ENCODE results near the gene LACRT. TPM values are rescaled to one million over a fixed set of nuclear protein-coding genes. Genes with fewer than 3 reads are reported as not detected.
"Not testable (repeated sequence)": the region's sequence is repeated elsewhere in the genome, so short reads cannot be mapped to it uniquely, and the experiment has no call there.

Gene LACRT
- total RNA-seq, 1 donor from 2014 or later: not detected

DNA sequence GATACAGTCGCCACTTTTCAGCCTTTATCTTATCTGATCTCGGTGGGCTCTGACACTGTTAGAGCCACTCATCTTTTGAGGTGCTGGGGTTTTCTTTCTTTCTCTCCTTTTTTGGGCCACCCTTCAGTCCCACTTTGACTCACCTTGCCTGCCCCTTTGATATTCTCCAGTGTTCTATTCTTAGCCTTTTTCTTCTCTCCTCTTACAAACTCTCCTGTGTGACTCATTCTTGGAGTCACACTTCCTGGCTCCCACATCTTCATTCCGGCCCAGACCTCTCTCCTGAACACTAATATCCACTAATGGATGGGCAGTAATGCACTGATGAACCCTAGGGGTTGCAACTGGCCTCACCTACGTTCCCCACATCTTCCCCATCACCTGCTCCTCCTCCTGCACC lies 15.7 kb upstream of the LACRT start:
- DNase-seq (ENCODE audit: low spot score in 2 of 2, unreplicated experiment in 2 of 2): no peak
- H3K36me3 Mint-ChIP-seq: no peaks in the 10 kb centered on the region
- H3K27ac Mint-ChIP-seq: no peak overlapping the region
- no peak overlapping the region for H3K4me3 Mint-ChIP-seq
- H3K9me3 Mint-ChIP-seq: no peaks in the 10 kb centered on the region
- no peaks in the 10 kb centered on the region for H3K4me1 Mint-ChIP-seq
- no peak for TF ChIP-seq CTCF (IDR thresholded peaks at IDR 0.05; ENCODE audit: unreplicated experiment)
- peaks cover 62% of the 10 kb centered on the region for H3K27me3 Mint-ChIP-seq (ENCODE audit: low read depth)

DNA sequence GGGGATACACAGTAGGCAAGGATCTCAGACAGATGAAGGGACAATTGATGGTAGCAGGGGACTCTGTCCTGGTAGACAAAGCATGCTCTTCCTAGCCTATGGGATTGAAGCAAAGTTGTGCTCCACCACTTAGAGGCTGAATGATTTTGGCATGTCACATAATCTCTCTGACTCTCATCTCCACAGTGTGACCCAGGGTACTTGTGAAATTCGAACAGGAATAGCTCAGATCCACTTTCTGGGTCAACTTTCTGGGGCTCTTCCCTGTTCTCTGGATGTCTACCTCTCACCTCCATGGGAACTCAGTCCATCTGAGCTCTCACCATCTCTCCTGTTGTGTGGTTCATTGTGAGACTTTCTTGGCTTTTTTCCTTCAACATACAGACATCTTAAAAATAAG lies 15.1 kb upstream of the LACRT start:
- no peaks in the 10 kb centered on the region for H3K9me3 Mint-ChIP-seq
- no peak for TF ChIP-seq CTCF (IDR thresholded peaks at IDR 0.05; ENCODE audit: unreplicated experiment)
- H3K27me3 Mint-ChIP-seq (ENCODE audit: low read depth): peaks cover 67% of the 10 kb centered on the region
- DNase-seq (ENCODE audit: low spot score in 2 of 2, unreplicated experiment in 2 of 2): no peak
- no peak overlapping the region for H3K27ac Mint-ChIP-seq
- no peak overlapping the region for H3K4me3 Mint-ChIP-seq
- no peaks in the 10 kb centered on the region for H3K36me3 Mint-ChIP-seq
- no peaks in the 10 kb centered on the region for H3K4me1 Mint-ChIP-seq

DNA sequence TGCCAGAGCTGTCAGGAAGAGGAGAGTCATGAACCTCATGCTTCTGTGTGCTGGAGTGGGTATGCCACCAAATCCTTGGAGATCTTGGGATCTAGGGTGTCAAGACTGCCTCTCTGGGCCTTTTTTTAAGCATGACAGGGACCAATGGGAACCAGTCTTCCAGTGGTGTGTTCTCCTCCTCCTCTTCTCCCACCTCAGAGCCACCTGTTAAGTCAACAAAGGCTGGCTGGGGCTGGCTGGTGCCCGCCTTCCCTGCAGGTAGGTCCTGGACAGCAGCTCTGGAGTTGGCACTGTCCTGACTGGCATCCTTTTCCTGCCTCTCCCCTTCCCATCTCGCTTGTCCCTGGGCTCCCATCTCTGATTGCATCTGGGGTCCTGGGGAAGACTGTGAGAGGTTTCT lies 13.6 kb upstream of the LACRT start, which contains the start of gene DCD:
TSS of gene DCD (minus strand) at position 101 of the 400 bp plus-strand sequence. CDS start at position 39, 62 bp downstream.
- Mint-ChIP-seq H3K9me3 (no peaks in the 10 kb centered on the region), H3K4me1 (no peaks in the 10 kb centered on the region), H3K4me3 (no peak within 1 kb of the TSS), H3K27ac (no peak within 1 kb of the TSS), H3K36me3 (no peaks in the 10 kb centered on the region), H3K27me3 (ENCODE audit: low read depth) (peaks cover 71% of the 10 kb centered on the region)
- no peak for TF ChIP-seq CTCF (IDR thresholded peaks at IDR 0.05; ENCODE audit: unreplicated experiment)
- DNase-seq (ENCODE audit: low spot score in 2 of 2, unreplicated experiment in 2 of 2): no peak

- H3K4me1 Mint-ChIP-seq: no peaks in the 10 kb centered on the region
- no peak overlapping the region for H3K4me3 Mint-ChIP-seq
- H3K27me3 Mint-ChIP-seq (ENCODE audit: low read depth): peaks cover 60% of the 10 kb centered on the region
- peaks cover 3% of the 10 kb centered on the region for H3K9me3 Mint-ChIP-seq
- H3K27ac Mint-ChIP-seq: no peak overlapping the region
- no peak for DNase-seq (ENCODE audit: low spot score in 2 of 2, unreplicated experiment in 2 of 2)
- H3K36me3 Mint-ChIP-seq: no peaks in the 10 kb centered on the region
- TF ChIP-seq CTCF (IDR thresholded peaks at IDR 0.05; ENCODE audit: unreplicated experiment): no peak
Measured at GRCh38 chr12:54641554-54641953, 6.9 kb upstream of the LACRT start.

GRCh38 chr12:54641089-54641488 lies 6.4 kb upstream of the LACRT start:
- no peak overlapping the region for H3K4me3 Mint-ChIP-seq
- H3K27ac Mint-ChIP-seq: no peak overlapping the region
- no peak for TF ChIP-seq CTCF (IDR thresholded peaks at IDR 0.05; ENCODE audit: unreplicated experiment)
- no peaks in the 10 kb centered on the region for H3K4me1 Mint-ChIP-seq
- no peaks in the 10 kb centered on the region for H3K36me3 Mint-ChIP-seq
- H3K9me3 Mint-ChIP-seq: peaks cover 3% of the 10 kb centered on the region
- no peak for DNase-seq (ENCODE audit: low spot score in 2 of 2, unreplicated experiment in 2 of 2)
- peaks cover 58% of the 10 kb centered on the region for H3K27me3 Mint-ChIP-seq (ENCODE audit: low read depth)

GRCh38 chr12:54639112-54639511 lies 4.4 kb upstream of the LACRT start:
- not testable (repeated sequence) for H3K27ac Mint-ChIP-seq; H3K4me3 Mint-ChIP-seq; DNase-seq (ENCODE audit: low spot score in 2 of 2, unreplicated experiment in 2 of 2); H3K4me1 Mint-ChIP-seq; H3K9me3 Mint-ChIP-seq; H3K36me3 Mint-ChIP-seq
- H3K27me3 Mint-ChIP-seq (ENCODE audit: low read depth): peaks cover 55% of the 10 kb centered on the region
